ENCODE results near the gene DNAJB1. TPM values are rescaled to one million over a fixed set of nuclear protein-coding genes. Genes with fewer than 3 reads are reported as not detected.

DNAJB1 gene
- total and polyA plus RNA-seq, 2 of the 13 experiments (the other 11 are each of a cell fraction or from before 2014, with no cell fraction given): 87.5 to 97.3 TPM

- no peak for TF ChIP-seq CSRNP2 (CRISPR knock-in tag; conservative IDR thresholded peaks at IDR 0.05; ENCODE audit: low read depth)
- TF ChIP-seq ZNF720 (CRISPR knock-in tag; IDR thresholded peaks at IDR 0.05): no peak
- no peak for TF ChIP-seq ZNF75D (CRISPR knock-in tag; IDR thresholded peaks at IDR 0.05; ENCODE audit: borderline replicate concordance)
- peak; percentile 50; the same call in 1 of the 2 replicates for TF ChIP-seq ZMYM4 (CRISPR knock-in tag; IDR thresholded peaks at IDR 0.05)
- peak; percentile 90; the same call in 1 of the 2 replicates for TF ChIP-seq ZNF205 (CRISPR knock-in tag; IDR thresholded peaks at IDR 0.05)
- TF ChIP-seq HHEX (CRISPR knock-in tag; IDR thresholded peaks at IDR 0.05): no peak
- TF ChIP-seq, protein P1, sequence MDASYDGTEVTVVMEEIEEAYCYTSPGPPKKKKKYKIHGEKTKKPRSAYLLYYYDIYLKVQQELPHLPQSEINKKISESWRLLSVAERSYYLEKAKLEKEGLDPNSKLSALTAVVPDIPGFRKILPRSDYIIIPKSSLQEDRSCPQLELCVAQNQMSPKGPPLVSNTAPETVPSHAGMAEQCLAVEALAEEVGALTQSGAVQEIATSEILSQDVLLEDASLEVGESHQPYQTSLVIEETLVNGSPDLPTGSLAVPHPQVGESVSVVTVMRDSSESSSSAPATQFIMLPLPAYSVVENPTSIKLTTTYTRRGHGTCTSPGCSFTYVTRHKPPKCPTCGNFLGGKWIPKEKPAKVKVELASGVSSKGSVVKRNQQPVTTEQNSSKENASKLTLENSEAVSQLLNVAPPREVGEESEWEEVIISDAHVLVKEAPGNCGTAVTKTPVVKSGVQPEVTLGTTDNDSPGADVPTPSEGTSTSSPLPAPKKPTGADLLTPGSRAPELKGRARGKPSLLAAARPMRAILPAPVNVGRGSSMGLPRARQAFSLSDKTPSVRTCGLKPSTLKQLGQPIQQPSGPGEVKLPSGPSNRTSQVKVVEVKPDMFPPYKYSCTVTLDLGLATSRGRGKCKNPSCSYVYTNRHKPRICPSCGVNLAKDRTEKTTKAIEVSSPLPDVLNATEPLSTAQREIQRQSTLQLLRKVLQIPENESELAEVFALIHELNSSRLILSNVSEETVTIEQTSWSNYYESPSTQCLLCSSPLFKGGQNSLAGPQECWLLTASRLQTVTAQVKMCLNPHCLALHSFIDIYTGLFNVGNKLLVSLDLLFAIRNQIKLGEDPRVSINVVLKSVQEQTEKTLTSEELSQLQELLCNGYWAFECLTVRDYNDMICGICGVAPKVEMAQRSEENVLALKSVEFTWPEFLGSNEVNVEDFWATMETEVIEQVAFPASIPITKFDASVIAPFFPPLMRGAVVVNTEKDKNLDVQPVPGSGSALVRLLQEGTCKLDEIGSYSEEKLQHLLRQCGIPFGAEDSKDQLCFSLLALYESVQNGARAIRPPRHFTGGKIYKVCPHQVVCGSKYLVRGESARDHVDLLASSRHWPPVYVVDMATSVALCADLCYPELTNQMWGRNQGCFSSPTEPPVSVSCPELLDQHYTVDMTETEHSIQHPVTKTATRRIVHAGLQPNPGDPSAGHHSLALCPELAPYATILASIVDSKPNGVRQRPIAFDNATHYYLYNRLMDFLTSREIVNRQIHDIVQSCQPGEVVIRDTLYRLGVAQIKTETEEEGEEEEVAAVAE (CRISPR knock-in tag; IDR thresholded peaks at IDR 0.05; ENCODE audit: borderline replicate concordance): peak; percentile 17; the same call in 1 of the 2 replicates
- peak; percentile 67; the same call in 1 of the 2 replicates for TF ChIP-seq KMT2A (CRISPR knock-in tag; IDR thresholded peaks at IDR 0.05)
- TF ChIP-seq, protein P2, sequence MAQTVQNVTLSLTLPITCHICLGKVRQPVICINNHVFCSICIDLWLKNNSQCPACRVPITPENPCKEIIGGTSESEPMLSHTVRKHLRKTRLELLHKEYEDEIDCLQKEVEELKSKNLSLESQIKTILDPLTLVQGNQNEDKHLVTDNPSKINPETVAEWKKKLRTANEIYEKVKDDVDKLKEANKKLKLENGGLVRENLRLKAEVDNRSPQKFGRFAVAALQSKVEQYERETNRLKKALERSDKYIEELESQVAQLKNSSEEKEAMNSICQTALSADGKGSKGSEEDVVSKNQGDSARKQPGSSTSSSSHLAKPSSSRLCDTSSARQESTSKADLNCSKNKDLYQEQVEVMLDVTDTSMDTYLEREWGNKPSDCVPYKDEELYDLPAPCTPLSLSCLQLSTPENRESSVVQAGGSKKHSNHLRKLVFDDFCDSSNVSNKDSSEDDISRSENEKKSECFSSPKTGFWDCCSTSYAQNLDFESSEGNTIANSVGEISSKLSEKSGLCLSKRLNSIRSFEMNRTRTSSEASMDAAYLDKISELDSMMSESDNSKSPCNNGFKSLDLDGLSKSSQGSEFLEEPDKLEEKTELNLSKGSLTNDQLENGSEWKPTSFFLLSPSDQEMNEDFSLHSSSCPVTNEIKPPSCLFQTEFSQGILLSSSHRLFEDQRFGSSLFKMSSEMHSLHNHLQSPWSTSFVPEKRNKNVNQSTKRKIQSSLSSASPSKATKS (CRISPR knock-in tag; IDR thresholded peaks at IDR 0.05): no peak
- TF ChIP-seq MYNN (CRISPR knock-in tag; IDR thresholded peaks at IDR 0.05; ENCODE audit: low read depth): no peak
- TF ChIP-seq GLMP (CRISPR knock-in tag; IDR thresholded peaks at IDR 0.05; ENCODE audit: borderline replicate concordance): no peak
- TF ChIP-seq PHB2 (IDR thresholded peaks at IDR 0.05; ENCODE audit: partially characterized antibody): no peak
- TF ChIP-seq, protein P3, sequence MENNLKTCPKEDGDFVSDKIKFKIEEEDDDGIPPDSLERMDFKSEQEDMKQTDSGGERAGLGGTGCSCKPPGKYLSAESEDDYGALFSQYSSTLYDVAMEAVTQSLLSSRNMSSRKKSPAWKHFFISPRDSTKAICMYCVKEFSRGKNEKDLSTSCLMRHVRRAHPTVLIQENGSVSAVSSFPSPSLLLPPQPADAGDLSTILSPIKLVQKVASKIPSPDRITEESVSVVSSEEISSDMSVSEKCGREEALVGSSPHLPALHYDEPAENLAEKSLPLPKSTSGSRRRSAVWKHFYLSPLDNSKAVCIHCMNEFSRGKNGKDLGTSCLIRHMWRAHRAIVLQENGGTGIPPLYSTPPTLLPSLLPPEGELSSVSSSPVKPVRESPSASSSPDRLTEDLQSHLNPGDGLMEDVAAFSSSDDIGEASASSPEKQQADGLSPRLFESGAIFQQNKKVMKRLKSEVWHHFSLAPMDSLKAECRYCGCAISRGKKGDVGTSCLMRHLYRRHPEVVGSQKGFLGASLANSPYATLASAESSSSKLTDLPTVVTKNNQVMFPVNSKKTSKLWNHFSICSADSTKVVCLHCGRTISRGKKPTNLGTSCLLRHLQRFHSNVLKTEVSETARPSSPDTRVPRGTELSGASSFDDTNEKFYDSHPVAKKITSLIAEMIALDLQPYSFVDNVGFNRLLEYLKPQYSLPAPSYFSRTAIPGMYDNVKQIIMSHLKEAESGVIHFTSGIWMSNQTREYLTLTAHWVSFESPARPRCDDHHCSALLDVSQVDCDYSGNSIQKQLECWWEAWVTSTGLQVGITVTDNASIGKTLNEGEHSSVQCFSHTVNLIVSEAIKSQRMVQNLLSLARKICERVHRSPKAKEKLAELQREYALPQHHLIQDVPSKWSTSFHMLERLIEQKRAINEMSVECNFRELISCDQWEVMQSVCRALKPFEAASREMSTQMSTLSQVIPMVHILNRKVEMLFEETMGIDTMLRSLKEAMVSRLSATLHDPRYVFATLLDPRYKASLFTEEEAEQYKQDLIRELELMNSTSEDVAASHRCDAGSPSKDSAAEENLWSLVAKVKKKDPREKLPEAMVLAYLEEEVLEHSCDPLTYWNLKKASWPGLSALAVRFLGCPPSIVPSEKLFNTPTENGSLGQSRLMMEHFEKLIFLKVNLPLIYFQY (CRISPR knock-in tag; IDR thresholded peaks at IDR 0.05; ENCODE audit: borderline replicate concordance): peak; percentile 63
- 0 out of 2 replicates have a peak, but pooled peaks have one; percentile 21 for TF ChIP-seq KDM3A (CRISPR knock-in tag; IDR thresholded peaks at IDR 0.05; ENCODE audit: low read depth)
- peak; percentile 53 to 85 for TF ChIP-seq POLR2A (IDR thresholded peaks at IDR 0.05; ENCODE audit: insufficient read depth in 1 of 2, low read depth in 2 of 2, low read length in 2 of 2)
- no peak for TF ChIP-seq ZNF546 (CRISPR knock-in tag; conservative IDR thresholded peaks at IDR 0.05)
- 0 out of 2 replicates have a peak, but pooled peaks have one; percentile 18 for TF ChIP-seq ZBTB21 (CRISPR knock-in tag; IDR thresholded peaks at IDR 0.05)
These were observed 1.7 kb upstream of the DNAJB1 start (continued) for GRCh38 chr19:14519860-14520407.
